ENCODE results near the gene CERT1. TPM values are rescaled to one million over a fixed set of nuclear protein-coding genes. Genes with fewer than 3 reads are reported as not detected.

Gene CERT1
- total RNA-seq, 6 donors from 2014 or later = 22.3 to 79.3 (median 58.0) TPM

- ATAC-seq (ENCODE audit: low FRiP score in 2 of 2) = no peak
- H3K36me3 ChIP-seq = peaks cover 12 to 37% (median 18%) of the 10 kb centered on the region in 4 donors
- no peaks in the 10 kb centered on the region for H3K27me3 ChIP-seq
- no peaks in the 10 kb centered on the region for H3K9me3 ChIP-seq
- H3K4me1 ChIP-seq = peaks cover 11 to 24% (median 13%) of the 10 kb centered on the region in 4 donors
- 74 to 80% methylated on average over 1 of the region's 1 CpG for WGBS, 2 donors
- no peak for TF ChIP-seq POLR2AphosphoS5 (IDR thresholded peaks at IDR 0.05)
- TF ChIP-seq CTCF (IDR thresholded peaks at IDR 0.05) = no peak
- TF ChIP-seq POLR2A (IDR thresholded peaks at IDR 0.05) = no peak
- no peak for TF ChIP-seq EP300 (IDR thresholded peaks at IDR 0.05)
- H3K27ac ChIP-seq = no peak overlapping the region
- DNase-seq = no peak
- H3K4me3 ChIP-seq = no peak overlapping the region
Measured at GRCh38 chr5:75341934-75342333, 169.5 kb downstream of the CERT1 start.

GRCh38 chr5:75340714-75341478 lies 170.5 kb downstream of the CERT1 start:
- Histone ChIP-seq H3K36me3 (peaks cover 4 to 27% (median 10%) of the 10 kb centered on the region in 4 donors), H3K4me1 (peaks cover 16 to 30% (median 18%) of the 10 kb centered on the region in 4 donors), H3K27ac (no peak overlapping the region), H3K9me3 (no peaks in the 10 kb centered on the region), H3K4me3 (no peak overlapping the region), H3K27me3 (no peaks in the 10 kb centered on the region)
- ATAC-seq (ENCODE audit: low FRiP score in 2 of 2) (no peak), DNase-seq (no peak)
- no peak for TF ChIP-seq CTCF (IDR thresholded peaks at IDR 0.05)
- no peak for TF ChIP-seq EP300 (IDR thresholded peaks at IDR 0.05)
- TF ChIP-seq POLR2A (IDR thresholded peaks at IDR 0.05) = no peak
- no peak for TF ChIP-seq POLR2AphosphoS5 (IDR thresholded peaks at IDR 0.05)
- 71 to 77% methylated on average over 3 of the region's 3 CpGs for WGBS, 2 donors

GRCh38 chr5:75338408-75338807 lies 173.0 kb downstream of the CERT1 start:
- TF ChIP-seq CTCF (IDR thresholded peaks at IDR 0.05) = no peak
- no peak for TF ChIP-seq POLR2A (IDR thresholded peaks at IDR 0.05)
- TF ChIP-seq POLR2AphosphoS5 (IDR thresholded peaks at IDR 0.05) = no peak
- TF ChIP-seq EP300 (IDR thresholded peaks at IDR 0.05) = no peak
- WGBS, 2 donors = 51 to 64% methylated on average over 2 of the region's 2 CpGs
- DNase-seq = no peak
- no peaks in the 10 kb centered on the region for H3K9me3 ChIP-seq
- no peaks in the 10 kb centered on the region for H3K27me3 ChIP-seq
- H3K27ac ChIP-seq = peak overlapping the region in 1 of 4 donors; percentile 94
- H3K36me3 ChIP-seq = peaks cover 0 to 10% (median 1%) of the 10 kb centered on the region in 4 donors
- H3K4me1 ChIP-seq = peaks cover 17 to 33% (median 19%) of the 10 kb centered on the region in 4 donors
- peak overlapping the region in 3 of 4 donors; percentile 70 to 94 (median 91) for H3K4me3 ChIP-seq
- no peak for ATAC-seq (ENCODE audit: low FRiP score in 2 of 2)

GRCh38 chr5:75337366-75338021 lies 173.9 kb downstream of the CERT1 start:
- no peaks in the 10 kb centered on the region for H3K27me3 ChIP-seq
- H3K36me3 ChIP-seq = peaks cover 0 to 1% (median 0%) of the 10 kb centered on the region in 4 donors
- H3K4me1 ChIP-seq = peaks cover 17 to 33% (median 19%) of the 10 kb centered on the region in 4 donors
- DNase-seq (peak in 1 of 2 donors; percentile 42), ATAC-seq (ENCODE audit: low FRiP score in 2 of 2) (peak in 1 of 2 donors; percentile 33)
- TF ChIP-seq POLR2A (IDR thresholded peaks at IDR 0.05) = peak in 1 of 4 donors; percentile 42
- TF ChIP-seq CTCF (IDR thresholded peaks at IDR 0.05) = no peak
- peak overlapping the region; percentile 85 to 98 (median 91) for H3K27ac ChIP-seq
- no peaks in the 10 kb centered on the region for H3K9me3 ChIP-seq
- peak overlapping the region; percentile 70 to 94 (median 88) for H3K4me3 ChIP-seq
- WGBS, 2 donors = 0% methylated on average over 7 to 46 of the region's 50 CpGs
